ENCODE data around the gene PROCA1. TPM values are rescaled to one million over a fixed set of nuclear protein-coding genes. Genes with fewer than 3 reads are reported as not detected.

The PROCA1 gene
- total and polyA plus RNA-seq, 2 of the 13 experiments (the other 11 are each of a cell fraction or from before 2014, with no cell fraction given): 0.73 to 1.5 TPM

DNA sequence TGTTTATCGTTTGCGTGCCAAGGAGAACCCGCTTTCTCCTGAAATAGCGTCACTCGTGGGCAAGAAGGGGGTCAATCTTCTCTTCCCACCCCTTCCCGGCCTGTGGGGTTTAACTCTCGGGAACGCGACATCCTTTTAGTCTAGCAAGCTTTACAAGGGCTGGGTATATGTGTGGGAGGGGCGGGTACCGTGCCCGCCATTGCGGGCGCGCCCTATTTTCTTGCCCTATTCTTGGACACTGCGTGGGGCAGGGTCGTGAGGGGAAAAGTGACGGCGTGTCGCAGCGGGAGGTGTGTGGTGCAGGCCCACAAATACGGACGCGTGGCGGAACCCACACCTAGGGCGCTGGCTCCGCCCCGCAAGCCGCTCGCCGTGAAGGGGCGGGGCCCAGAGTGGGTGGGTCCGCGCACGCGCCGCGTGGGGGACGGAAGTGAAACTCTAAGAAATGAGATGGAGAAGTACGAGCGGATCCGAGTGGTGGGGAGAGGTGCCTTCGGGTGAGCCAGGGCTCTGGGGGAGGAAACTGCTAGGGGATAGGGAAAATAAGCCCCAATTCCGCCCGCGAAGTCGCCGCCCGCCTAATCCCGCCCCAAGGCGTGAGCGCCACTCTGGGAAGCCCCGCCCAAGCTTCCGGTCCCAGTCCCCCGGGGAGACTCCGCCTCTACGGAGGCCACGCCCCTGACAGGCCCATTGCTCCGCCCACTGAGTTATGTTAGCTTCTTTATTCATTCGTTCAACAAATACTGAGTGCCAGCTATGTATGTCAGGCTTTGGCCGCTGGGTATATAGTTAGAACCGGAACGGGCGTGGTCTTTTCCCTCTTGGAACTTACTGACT lies 16.9 kb upstream of the PROCA1 start, which contains the start of gene NEK8 (continued):
- no peak for TF ChIP-seq NFE2L1 (CRISPR knock-in tag; IDR thresholded peaks at IDR 0.05; ENCODE audit: borderline replicate concordance)
- TF ChIP-seq ZMYM2 (CRISPR knock-in tag; IDR thresholded peaks at IDR 0.05): peak; percentile 72; the same call in 1 of the 2 replicates
- no peak for TF ChIP-seq SIX1 (CRISPR knock-in tag; IDR thresholded peaks at IDR 0.05; ENCODE audit: borderline replicate concordance)
- TF ChIP-seq, protein P1, sequence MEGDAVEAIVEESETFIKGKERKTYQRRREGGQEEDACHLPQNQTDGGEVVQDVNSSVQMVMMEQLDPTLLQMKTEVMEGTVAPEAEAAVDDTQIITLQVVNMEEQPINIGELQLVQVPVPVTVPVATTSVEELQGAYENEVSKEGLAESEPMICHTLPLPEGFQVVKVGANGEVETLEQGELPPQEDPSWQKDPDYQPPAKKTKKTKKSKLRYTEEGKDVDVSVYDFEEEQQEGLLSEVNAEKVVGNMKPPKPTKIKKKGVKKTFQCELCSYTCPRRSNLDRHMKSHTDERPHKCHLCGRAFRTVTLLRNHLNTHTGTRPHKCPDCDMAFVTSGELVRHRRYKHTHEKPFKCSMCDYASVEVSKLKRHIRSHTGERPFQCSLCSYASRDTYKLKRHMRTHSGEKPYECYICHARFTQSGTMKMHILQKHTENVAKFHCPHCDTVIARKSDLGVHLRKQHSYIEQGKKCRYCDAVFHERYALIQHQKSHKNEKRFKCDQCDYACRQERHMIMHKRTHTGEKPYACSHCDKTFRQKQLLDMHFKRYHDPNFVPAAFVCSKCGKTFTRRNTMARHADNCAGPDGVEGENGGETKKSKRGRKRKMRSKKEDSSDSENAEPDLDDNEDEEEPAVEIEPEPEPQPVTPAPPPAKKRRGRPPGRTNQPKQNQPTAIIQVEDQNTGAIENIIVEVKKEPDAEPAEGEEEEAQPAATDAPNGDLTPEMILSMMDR (CRISPR knock-in tag; IDR thresholded peaks at IDR 0.05): no peak
- TF ChIP-seq ZNF550 (CRISPR knock-in tag; IDR thresholded peaks at IDR 0.05; ENCODE audit: borderline replicate concordance): no peak
- TF ChIP-seq, protein P2, sequence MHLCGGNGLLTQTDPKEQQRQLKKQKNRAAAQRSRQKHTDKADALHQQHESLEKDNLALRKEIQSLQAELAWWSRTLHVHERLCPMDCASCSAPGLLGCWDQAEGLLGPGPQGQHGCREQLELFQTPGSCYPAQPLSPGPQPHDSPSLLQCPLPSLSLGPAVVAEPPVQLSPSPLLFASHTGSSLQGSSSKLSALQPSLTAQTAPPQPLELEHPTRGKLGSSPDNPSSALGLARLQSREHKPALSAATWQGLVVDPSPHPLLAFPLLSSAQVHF (CRISPR knock-in tag; IDR thresholded peaks at IDR 0.05): no peak
- TF ChIP-seq RBM39 (IDR thresholded peaks at IDR 0.05; ENCODE audit: low read depth, low read length, poor library complexity, severe bottlenecking): peak; percentile 70
- no peak; the same call in 1 of the 2 replicates for TF ChIP-seq ZSCAN30 (CRISPR knock-in tag; IDR thresholded peaks at IDR 0.05)
- TF ChIP-seq ZNF574 (CRISPR knock-in tag; IDR thresholded peaks at IDR 0.05): no peak; the same call in 1 of the 2 replicates
- TF ChIP-seq ETV6 (CRISPR knock-in tag; conservative IDR thresholded peaks at IDR 0.05): no peak
- TF ChIP-seq NR3C1 (CRISPR knock-in tag; IDR thresholded peaks at IDR 0.05): no peak
- no peak; the same call in 1 of the 2 replicates for TF ChIP-seq PITX1 (CRISPR knock-in tag; IDR thresholded peaks at IDR 0.05)
- TF ChIP-seq TERF1 (CRISPR knock-in tag; IDR thresholded peaks at IDR 0.05): no peak
- TF ChIP-seq BRCA1 (CRISPR knock-in tag; IDR thresholded peaks at IDR 0.05): no peak
- TF ChIP-seq ZNF260 (CRISPR knock-in tag; IDR thresholded peaks at IDR 0.05; ENCODE audit: borderline replicate concordance, low read depth): no peak
- TF ChIP-seq, protein P3, sequence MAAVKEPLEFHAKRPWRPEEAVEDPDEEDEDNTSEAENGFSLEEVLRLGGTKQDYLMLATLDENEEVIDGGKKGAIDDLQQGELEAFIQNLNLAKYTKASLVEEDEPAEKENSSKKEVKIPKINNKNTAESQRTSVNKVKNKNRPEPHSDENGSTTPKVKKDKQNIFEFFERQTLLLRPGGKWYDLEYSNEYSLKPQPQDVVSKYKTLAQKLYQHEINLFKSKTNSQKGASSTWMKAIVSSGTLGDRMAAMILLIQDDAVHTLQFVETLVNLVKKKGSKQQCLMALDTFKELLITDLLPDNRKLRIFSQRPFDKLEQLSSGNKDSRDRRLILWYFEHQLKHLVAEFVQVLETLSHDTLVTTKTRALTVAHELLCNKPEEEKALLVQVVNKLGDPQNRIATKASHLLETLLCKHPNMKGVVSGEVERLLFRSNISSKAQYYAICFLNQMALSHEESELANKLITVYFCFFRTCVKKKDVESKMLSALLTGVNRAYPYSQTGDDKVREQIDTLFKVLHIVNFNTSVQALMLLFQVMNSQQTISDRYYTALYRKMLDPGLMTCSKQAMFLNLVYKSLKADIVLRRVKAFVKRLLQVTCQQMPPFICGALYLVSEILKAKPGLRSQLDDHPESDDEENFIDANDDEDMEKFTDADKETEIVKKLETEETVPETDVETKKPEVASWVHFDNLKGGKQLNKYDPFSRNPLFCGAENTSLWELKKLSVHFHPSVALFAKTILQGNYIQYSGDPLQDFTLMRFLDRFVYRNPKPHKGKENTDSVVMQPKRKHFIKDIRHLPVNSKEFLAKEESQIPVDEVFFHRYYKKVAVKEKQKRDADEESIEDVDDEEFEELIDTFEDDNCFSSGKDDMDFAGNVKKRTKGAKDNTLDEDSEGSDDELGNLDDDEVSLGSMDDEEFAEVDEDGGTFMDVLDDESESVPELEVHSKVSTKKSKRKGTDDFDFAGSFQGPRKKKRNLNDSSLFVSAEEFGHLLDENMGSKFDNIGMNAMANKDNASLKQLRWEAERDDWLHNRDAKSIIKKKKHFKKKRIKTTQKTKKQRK (IDR thresholded peaks at IDR 0.05; ENCODE audit: low read length): no peak
- TF ChIP-seq, protein P4, sequence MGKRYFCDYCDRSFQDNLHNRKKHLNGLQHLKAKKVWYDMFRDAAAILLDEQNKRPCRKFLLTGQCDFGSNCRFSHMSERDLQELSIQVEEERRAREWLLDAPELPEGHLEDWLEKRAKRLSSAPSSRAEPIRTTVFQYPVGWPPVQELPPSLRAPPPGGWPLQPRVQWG (CRISPR knock-in tag; IDR thresholded peaks at IDR 0.05; ENCODE audit: borderline replicate concordance, low read depth): no peak
- TF ChIP-seq SMARCC2 (IDR thresholded peaks at IDR 0.05): no peak

All from HepG2 (cell line).